Astrocyte (in vitro differentiated cells and primary cell): Measurements from ENCODE around the gene CLCN7.

Source experiments
- CTCF ChIP-seq: IDR thresholded peaks from 2 replicates; pipeline ENCODE4 v1.5.1; 2011; ENCODE audit warnings: low read depth, mild to moderate bottlenecking, inconsistent platforms, low read length, moderate library complexity; ENCODE audit not compliant: insufficient read depth
- EZH2 ChIP-seq: IDR thresholded peaks from 2 replicates; pipeline ENCODE4 v1.6.1; 2012; ENCODE audit warnings: mild to moderate bottlenecking, low read length, inconsistent platforms; ENCODE audit not compliant: insufficient read depth

- no peak for TF ChIP-seq CTCF
- TF ChIP-seq EZH2, result no peak
Observed at GRCh38 chr16:1492923-1493745, 18.3 kb upstream of the CLCN7 start, which contains the start of gene TELO2.
